ENCODE data around the gene RNF149. TPM values are rescaled to one million over a fixed set of nuclear protein-coding genes. Genes with fewer than 3 reads are reported as not detected.

Gene RNF149
- total and polyA plus RNA-seq, 10 donors = 31.8 to 398 (median 211) TPM

DNA sequence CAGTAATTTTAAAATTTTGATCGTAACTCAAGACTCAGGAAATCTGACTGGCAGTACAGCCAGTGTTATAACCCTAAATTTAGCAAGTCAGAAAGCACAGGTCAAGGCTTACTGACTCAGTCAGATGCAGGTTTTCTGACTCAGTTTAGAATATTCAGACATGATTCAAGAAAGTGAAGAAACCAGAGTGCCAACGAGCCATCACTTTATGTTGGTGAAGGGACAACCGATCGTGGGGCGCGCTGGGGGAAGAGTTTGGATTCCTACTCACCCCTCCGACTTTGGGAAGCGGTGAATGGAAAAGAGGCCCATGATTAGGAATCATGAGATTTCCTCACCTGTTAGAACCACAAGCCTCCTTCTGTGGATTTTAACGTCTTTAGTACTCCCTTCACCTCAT is 998 bp downstream of the RNF149 start:
- TF ChIP-seq POLR2AphosphoS5 (IDR thresholded peaks at IDR 0.05) = no peak
- TF ChIP-seq, protein P1, sequence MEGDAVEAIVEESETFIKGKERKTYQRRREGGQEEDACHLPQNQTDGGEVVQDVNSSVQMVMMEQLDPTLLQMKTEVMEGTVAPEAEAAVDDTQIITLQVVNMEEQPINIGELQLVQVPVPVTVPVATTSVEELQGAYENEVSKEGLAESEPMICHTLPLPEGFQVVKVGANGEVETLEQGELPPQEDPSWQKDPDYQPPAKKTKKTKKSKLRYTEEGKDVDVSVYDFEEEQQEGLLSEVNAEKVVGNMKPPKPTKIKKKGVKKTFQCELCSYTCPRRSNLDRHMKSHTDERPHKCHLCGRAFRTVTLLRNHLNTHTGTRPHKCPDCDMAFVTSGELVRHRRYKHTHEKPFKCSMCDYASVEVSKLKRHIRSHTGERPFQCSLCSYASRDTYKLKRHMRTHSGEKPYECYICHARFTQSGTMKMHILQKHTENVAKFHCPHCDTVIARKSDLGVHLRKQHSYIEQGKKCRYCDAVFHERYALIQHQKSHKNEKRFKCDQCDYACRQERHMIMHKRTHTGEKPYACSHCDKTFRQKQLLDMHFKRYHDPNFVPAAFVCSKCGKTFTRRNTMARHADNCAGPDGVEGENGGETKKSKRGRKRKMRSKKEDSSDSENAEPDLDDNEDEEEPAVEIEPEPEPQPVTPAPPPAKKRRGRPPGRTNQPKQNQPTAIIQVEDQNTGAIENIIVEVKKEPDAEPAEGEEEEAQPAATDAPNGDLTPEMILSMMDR (IDR thresholded peaks at IDR 0.05 in 8 of 11, conservative IDR thresholded peaks at IDR 0.05 in 3 of 11) = no peak
- TF ChIP-seq POLR2A (IDR thresholded peaks at IDR 0.05) = no peak
- intact Hi-C loops (cut with DNase I; ENCODE audit: low total_unique reads) = loop anchor here (10.0 kb wide), 1 partner anchor 53 kb away; the partner anchor contains the start of gene CNOT11
- peaks cover 34 to 91% (median 75%) of the 10 kb centered on the region in 6 donors for H3K4me1 ChIP-seq

DNA sequence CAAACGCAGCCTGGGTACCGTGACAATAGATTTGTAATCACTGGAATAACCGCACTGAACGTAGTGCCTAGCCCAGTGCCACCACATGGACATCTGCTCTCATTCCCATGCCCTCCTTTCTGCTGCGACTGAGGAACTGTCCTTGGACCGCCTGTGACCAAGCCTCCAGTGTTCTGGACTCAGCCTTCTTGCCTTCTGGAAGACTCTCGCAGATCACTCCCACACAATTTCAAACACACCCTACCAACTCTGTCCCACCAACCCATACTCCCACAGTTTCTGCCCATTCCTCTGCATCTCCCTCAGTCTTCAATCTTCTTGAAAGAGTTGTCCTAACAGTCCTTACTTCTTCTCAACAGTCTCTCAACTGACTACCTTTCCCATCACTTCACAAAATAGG is 2.1 kb downstream of the RNF149 start:
- Histone ChIP-seq H3K27me3 (replicated peaks in 1 of 7) (no peaks in the 10 kb centered on the region), H3K27ac (peak overlapping the region; percentile 96 to 100 (median 98)), H3K4me3 (peak overlapping the region; percentile 69 to 87 (median 78)), H3K4me1 (peaks cover 39 to 91% (median 77%) of the 10 kb centered on the region in 6 donors), H3K9me3 (no peaks in the 10 kb centered on the region), H3K36me3 (peaks cover 0 to 49% (median 3%) of the 10 kb centered on the region in 6 donors)
- TF ChIP-seq POLR2AphosphoS5 (IDR thresholded peaks at IDR 0.05) (peak in 1 of 3 donors; percentile 45), POLR2A (IDR thresholded peaks at IDR 0.05) (no peak)
- intact Hi-C loops (cut with DNase I; ENCODE audit: low total_unique reads) = loop anchor here (10.0 kb wide), 1 partner anchor 52 kb away; the partner anchor contains the start of gene CNOT11
- no peak for DNase-seq
- WGBS, 5 donors = 34 to 57% (median 38%) methylated on average over 7 of the region's 7 CpGs

More for the DNA sequence above, 998 bp downstream of the RNF149 start:
- no peaks in the 10 kb centered on the region for H3K27me3 ChIP-seq (replicated peaks in 1 of 7)
- no peak for DNase-seq
- peaks cover 0 to 38% (median 3%) of the 10 kb centered on the region in 6 donors for H3K36me3 ChIP-seq
- 22 to 48% (median 32%) methylated on average over 9 of the region's 9 CpGs for WGBS, 5 donors
- H3K9me3 ChIP-seq = no peaks in the 10 kb centered on the region
- peak overlapping the region; percentile 96 to 100 (median 98) for H3K27ac ChIP-seq
- H3K4me3 ChIP-seq = peak overlapping the region; percentile 69 to 87 (median 78)

DNA sequence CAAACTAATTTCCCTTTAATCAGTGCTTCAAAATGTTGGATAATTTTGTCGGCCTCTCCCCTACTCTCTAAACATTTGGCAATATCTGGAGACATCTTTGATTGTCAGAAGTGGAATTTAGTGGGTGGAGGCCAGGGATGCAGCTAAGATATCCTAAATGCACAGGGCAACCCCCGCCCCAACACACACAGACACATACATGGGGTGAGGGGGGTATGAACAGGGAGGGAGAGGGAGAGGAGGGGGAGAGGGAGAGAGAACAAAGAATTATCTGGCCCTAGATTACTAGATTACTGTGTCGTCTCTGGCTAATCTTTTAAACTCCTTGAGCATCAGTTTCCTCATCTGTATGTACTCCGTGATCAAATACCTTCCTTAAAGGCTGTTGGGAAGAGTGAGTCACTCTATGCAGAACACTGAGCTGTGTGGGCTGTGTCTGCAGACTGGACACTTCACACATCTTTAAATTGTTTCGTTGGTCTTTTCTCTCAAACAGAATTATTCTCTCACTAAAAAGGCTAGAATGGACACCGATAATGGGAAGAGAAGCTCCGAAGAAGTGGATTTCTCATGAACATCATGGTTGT is 2.9 kb downstream of the RNF149 start:
- no peak for DNase-seq
- Histone ChIP-seq H3K27me3 (replicated peaks in 1 of 7) (no peaks in the 10 kb centered on the region), H3K9me3 (no peaks in the 10 kb centered on the region), H3K4me1 (peaks cover 43 to 91% (median 77%) of the 10 kb centered on the region in 6 donors), H3K27ac (peak overlapping the region in 7 of 8 donors; percentile 96 to 100 (median 99)), H3K4me3 (peak overlapping the region in 7 of 8 donors; percentile 69 to 87 (median 78)), H3K36me3 (peaks cover 0 to 57% (median 3%) of the 10 kb centered on the region in 6 donors)
- TF ChIP-seq, protein P1 (IDR thresholded peaks at IDR 0.05 in 8 of 11, conservative IDR thresholded peaks at IDR 0.05 in 3 of 11) = no peak
- peak in 1 of 3 donors; percentile 55 for TF ChIP-seq POLR2AphosphoS5 (IDR thresholded peaks at IDR 0.05)
- 72 to 77% (median 74%) methylated on average over 7 of the region's 7 CpGs for WGBS, 5 donors
- intact Hi-C loops (cut with DNase I; ENCODE audit: low total_unique reads) = loop anchor here (10.0 kb wide), 1 partner anchor 51 kb away; the partner anchor contains the start of gene CNOT11

DNA sequence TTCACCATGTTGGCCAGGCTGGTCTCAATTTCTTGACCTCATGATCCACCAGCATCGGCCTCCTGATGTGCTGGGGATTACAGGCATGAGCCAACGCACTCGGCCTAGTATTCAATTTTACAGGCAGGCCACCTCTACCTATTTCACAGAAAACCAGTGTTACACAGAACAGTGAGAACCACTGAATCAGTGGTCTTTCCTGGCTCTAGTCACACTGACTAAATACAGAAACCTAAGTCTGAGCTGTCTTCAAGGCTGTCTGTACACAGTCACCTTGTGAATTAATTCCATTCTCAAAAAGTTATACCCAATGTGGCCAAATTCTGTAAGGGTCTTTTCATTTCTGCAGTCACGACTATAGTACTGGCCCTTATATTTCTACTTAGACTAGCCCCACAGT is 3.5 kb downstream of the RNF149 start:
- 76 to 91% (median 84%) methylated on average over 4 of the region's 4 CpGs for WGBS, 5 donors
- Histone ChIP-seq H3K4me3 (peak overlapping the region in 7 of 8 donors; percentile 11 to 87 (median 78)), H3K27ac (peak overlapping the region in 7 of 8 donors; percentile 96 to 100 (median 99)), H3K27me3 (replicated peaks in 1 of 7) (no peaks in the 10 kb centered on the region), H3K9me3 (no peaks in the 10 kb centered on the region), H3K4me1 (peaks cover 44 to 91% (median 79%) of the 10 kb centered on the region in 6 donors), H3K36me3 (peaks cover 0 to 63% (median 3%) of the 10 kb centered on the region in 6 donors)
- DNase-seq = no peak
- intact Hi-C loops (cut with DNase I; ENCODE audit: low total_unique reads) = loop anchor here (10.0 kb wide), 1 partner anchor 50 kb away; the partner anchor contains the start of gene CNOT11
- TF ChIP-seq POLR2A (IDR thresholded peaks at IDR 0.05) (no peak), POLR2AphosphoS5 (IDR thresholded peaks at IDR 0.05) (no peak)
- TF ChIP-seq, protein P1 (IDR thresholded peaks at IDR 0.05 in 8 of 11, conservative IDR thresholded peaks at IDR 0.05 in 3 of 11) = no peak
